NB4 (cell line): ENCODE data around the gene ATP11A.

ENCODE experiments used
- CTCF ChIP-seq: IDR thresholded peaks from one replicate; pipeline ENCODE4 v1.5.1; 2012; ENCODE audit warnings: low read depth, low read length
- MAX ChIP-seq: IDR thresholded peaks from 2 replicates; pipeline ENCODE4 v1.6.1; 2011; ENCODE audit warnings: low read depth, low read length
- MYC ChIP-seq: IDR thresholded peaks from 2 replicates; pipeline ENCODE4 v1.6.1; 2011; ENCODE audit warnings: low read depth, low read length
- POLR2A ChIP-seq: IDR thresholded peaks from 2 replicates; pipeline ENCODE4 v1.6.1; 2011; ENCODE audit warnings: mild to moderate bottlenecking; ENCODE audit not compliant: insufficient read length; ENCODE audit errors: extremely low read depth

- TF ChIP-seq CTCF, result no peak
- no peak for TF ChIP-seq POLR2A
- TF ChIP-seq MYC, result no peak
- no peak for TF ChIP-seq MAX
Observed at GRCh38 chr13:112785483-112785856, 95.6 kb downstream of the ATP11A start.
